Measurements from ENCODE around the gene RNF183. TPM values are rescaled to one million over a fixed set of nuclear protein-coding genes. Genes with fewer than 3 reads are reported as not detected.

RNF183 gene
- total and polyA plus RNA-seq, 9 of the 15 experiments (the other 6 are each of a cell fraction or from before 2014, with no cell fraction given): 0.04 to 2.0 (median 0.16) TPM; not detected in 5

DNA sequence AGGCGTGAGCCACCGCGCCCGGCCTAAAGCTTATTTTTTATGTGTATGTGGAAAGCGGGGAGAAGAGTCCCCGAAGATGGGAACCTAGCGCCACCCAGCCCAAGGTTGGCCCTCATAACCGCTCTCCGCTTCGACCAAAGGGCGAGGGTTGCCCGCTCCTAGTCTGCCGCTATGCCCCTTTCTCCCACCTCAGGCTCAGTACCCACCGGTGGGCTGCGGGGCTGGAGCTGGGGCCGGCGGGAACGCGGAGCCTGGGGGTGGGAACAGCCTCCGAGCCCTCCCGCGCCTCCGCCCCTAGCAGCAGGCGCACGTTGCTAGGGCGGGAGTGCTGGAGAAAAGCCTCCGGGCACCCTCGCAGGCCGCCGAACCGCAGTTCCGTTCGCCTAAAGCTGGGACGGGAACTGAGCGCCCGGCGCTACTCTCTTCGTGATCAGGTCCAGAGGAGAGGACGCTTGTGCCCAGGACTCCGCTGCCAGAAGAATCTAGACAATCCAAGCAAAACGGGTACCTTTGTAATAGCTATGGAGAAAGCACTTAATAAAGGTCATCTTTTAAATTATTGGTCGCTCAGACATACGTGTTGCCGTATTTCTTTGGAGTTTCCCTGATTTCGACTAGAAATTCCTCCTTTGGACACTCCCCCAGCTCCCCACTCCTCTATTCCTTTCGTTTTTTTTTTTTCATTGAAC is 37.0 kb upstream of the RNF183 start, which contains the start of gene WDR31 (continued):
- TF ChIP-seq OTX1 (CRISPR knock-in tag; IDR thresholded peaks at IDR 0.05) (no peak), ILF3 (IDR thresholded peaks at IDR 0.05; ENCODE audit: borderline replicate concordance) (no peak), ZNF263 (CRISPR knock-in tag; IDR thresholded peaks at IDR 0.05; ENCODE audit: borderline replicate concordance) (0 out of 2 replicates have a peak, but pooled peaks have one; percentile 25), SMAD1 (IDR thresholded peaks at IDR 0.05; ENCODE audit: low read depth, low read length, partially characterized antibody) (peak; percentile 45), ZNF354B (CRISPR knock-in tag; IDR thresholded peaks at IDR 0.05) (no peak), RBM39 (optimal IDR thresholded peaks at IDR 0.05; ENCODE audit: low read depth, low read length) (no peak), ZBED1 (IDR thresholded peaks at IDR 0.05) (peak; percentile 77; the same call in 1 of the 2 replicates), HEY1 (CRISPR knock-in tag; IDR thresholded peaks at IDR 0.05; ENCODE audit: borderline replicate concordance) (no peak), KDM1A (IDR thresholded peaks at IDR 0.05) (no peak), EP400 (IDR thresholded peaks at IDR 0.05) (peak; percentile 77), HDAC6 (IDR thresholded peaks at IDR 0.05; ENCODE audit: low read depth, low read length) (no peak), MAFK (IDR thresholded peaks at IDR 0.05; ENCODE audit: low read length) (no peak), CCAR2 (IDR thresholded peaks at IDR 0.05; ENCODE audit: low read depth, low read length) (no peak), PTTG1 (tag; IDR thresholded peaks at IDR 0.05; ENCODE audit: low read depth) (no peak), JUND (IDR thresholded peaks at IDR 0.05; ENCODE audit: borderline replicate concordance, low read depth, low read length) (peak; percentile 76; the same call in 1 of the 2 replicates), JUND (tag; IDR thresholded peaks at IDR 0.05; ENCODE audit: borderline replicate concordance, low read depth, low read length) (no peak; the same call in 2 of the 3 replicates), ZNF165 (CRISPR knock-in tag; IDR thresholded peaks at IDR 0.05; ENCODE audit: borderline replicate concordance) (no peak), FOXJ2 (tag; IDR thresholded peaks at IDR 0.05) (peak; percentile 44; the same call in 1 of the 2 replicates), HSF4 (CRISPR knock-in tag; IDR thresholded peaks at IDR 0.05; ENCODE audit: borderline replicate concordance) (no peak), SAP30 (IDR thresholded peaks at IDR 0.05; ENCODE audit: borderline replicate concordance, insufficient read depth, low read depth, low read length, poor library complexity, severe bottlenecking) (peak; percentile 87), YBX1 (IDR thresholded peaks at IDR 0.05) (no peak)
- TF ChIP-seq, protein P1, sequence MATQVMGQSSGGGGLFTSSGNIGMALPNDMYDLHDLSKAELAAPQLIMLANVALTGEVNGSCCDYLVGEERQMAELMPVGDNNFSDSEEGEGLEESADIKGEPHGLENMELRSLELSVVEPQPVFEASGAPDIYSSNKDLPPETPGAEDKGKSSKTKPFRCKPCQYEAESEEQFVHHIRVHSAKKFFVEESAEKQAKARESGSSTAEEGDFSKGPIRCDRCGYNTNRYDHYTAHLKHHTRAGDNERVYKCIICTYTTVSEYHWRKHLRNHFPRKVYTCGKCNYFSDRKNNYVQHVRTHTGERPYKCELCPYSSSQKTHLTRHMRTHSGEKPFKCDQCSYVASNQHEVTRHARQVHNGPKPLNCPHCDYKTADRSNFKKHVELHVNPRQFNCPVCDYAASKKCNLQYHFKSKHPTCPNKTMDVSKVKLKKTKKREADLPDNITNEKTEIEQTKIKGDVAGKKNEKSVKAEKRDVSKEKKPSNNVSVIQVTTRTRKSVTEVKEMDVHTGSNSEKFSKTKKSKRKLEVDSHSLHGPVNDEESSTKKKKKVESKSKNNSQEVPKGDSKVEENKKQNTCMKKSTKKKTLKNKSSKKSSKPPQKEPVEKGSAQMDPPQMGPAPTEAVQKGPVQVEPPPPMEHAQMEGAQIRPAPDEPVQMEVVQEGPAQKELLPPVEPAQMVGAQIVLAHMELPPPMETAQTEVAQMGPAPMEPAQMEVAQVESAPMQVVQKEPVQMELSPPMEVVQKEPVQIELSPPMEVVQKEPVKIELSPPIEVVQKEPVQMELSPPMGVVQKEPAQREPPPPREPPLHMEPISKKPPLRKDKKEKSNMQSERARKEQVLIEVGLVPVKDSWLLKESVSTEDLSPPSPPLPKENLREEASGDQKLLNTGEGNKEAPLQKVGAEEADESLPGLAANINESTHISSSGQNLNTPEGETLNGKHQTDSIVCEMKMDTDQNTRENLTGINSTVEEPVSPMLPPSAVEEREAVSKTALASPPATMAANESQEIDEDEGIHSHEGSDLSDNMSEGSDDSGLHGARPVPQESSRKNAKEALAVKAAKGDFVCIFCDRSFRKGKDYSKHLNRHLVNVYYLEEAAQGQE (IDR thresholded peaks at IDR 0.05; ENCODE audit: borderline replicate concordance): no peak
- TF ChIP-seq, protein P1 (CRISPR knock-in tag; IDR thresholded peaks at IDR 0.05; ENCODE audit: low read depth): no peak
